ENCODE measurements around the gene ST6GALNAC3.

Gene ST6GALNAC3

GRCh38 chr1:76144247-76144646, 69.7 kb downstream of the ST6GALNAC3 start:
- no peaks in the 10 kb centered on the region for H3F3A ChIP-seq (ENCODE audit: low read depth)
- H3K27me3 ChIP-seq (ENCODE audit: insufficient read depth, low read length, poor library complexity, severe bottlenecking) = no peaks in the 10 kb centered on the region
- no peaks in the 10 kb centered on the region for H4K20me1 ChIP-seq (ENCODE audit: insufficient read depth, low read length, poor library complexity, severe bottlenecking)
- no peak overlapping the region for H3K9ac ChIP-seq (ENCODE audit: low read depth, low read length, poor library complexity, severe bottlenecking)
- H3K4me1 ChIP-seq (ENCODE audit: insufficient read depth, low read length, poor library complexity, severe bottlenecking) = no peaks in the 10 kb centered on the region
- H2AFZ ChIP-seq (ENCODE audit: low read length) = no peak overlapping the region
- no peak overlapping the region for H3K4me2 ChIP-seq (ENCODE audit: low read depth, low read length, poor library complexity, severe bottlenecking)
- no peaks in the 10 kb centered on the region for H3K9me3 ChIP-seq (ENCODE audit: insufficient read depth, low read depth, low read length)
- no peak overlapping the region for H3K4me3 ChIP-seq (ENCODE audit: low read length, poor library complexity, severe bottlenecking)
- no peak for TF ChIP-seq EZH2phosphoT487 (IDR thresholded peaks at IDR 0.05; ENCODE audit: borderline replicate concordance)
- TF ChIP-seq, protein P1, sequence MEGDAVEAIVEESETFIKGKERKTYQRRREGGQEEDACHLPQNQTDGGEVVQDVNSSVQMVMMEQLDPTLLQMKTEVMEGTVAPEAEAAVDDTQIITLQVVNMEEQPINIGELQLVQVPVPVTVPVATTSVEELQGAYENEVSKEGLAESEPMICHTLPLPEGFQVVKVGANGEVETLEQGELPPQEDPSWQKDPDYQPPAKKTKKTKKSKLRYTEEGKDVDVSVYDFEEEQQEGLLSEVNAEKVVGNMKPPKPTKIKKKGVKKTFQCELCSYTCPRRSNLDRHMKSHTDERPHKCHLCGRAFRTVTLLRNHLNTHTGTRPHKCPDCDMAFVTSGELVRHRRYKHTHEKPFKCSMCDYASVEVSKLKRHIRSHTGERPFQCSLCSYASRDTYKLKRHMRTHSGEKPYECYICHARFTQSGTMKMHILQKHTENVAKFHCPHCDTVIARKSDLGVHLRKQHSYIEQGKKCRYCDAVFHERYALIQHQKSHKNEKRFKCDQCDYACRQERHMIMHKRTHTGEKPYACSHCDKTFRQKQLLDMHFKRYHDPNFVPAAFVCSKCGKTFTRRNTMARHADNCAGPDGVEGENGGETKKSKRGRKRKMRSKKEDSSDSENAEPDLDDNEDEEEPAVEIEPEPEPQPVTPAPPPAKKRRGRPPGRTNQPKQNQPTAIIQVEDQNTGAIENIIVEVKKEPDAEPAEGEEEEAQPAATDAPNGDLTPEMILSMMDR (conservative IDR thresholded peaks at IDR 0.05; ENCODE audit: low read length) = no peak
- no peaks in the 10 kb centered on the region for H3K79me2 ChIP-seq (ENCODE audit: insufficient read depth, low read length)
- H3K36me3 ChIP-seq (ENCODE audit: insufficient read depth, low read length) = no peaks in the 10 kb centered on the region
- H3K9me2 ChIP-seq (replicated peaks; ENCODE audit: low read depth, low read length) = no peaks in the 10 kb centered on the region

- H3K9me3 ChIP-seq (ENCODE audit: insufficient read depth, low read depth, low read length) = no peaks in the 10 kb centered on the region
- no peaks in the 10 kb centered on the region for H3F3A ChIP-seq (ENCODE audit: low read depth)
- no peak overlapping the region for H3K9ac ChIP-seq (ENCODE audit: low read depth, low read length, poor library complexity, severe bottlenecking)
- H3K36me3 ChIP-seq (ENCODE audit: insufficient read depth, low read length) = no peaks in the 10 kb centered on the region
- H3K79me2 ChIP-seq (ENCODE audit: insufficient read depth, low read length) = no peaks in the 10 kb centered on the region
- H2AFZ ChIP-seq (ENCODE audit: low read length) = no peak overlapping the region
- TF ChIP-seq EZH2phosphoT487 (IDR thresholded peaks at IDR 0.05; ENCODE audit: borderline replicate concordance) = no peak
- TF ChIP-seq, protein P1 (conservative IDR thresholded peaks at IDR 0.05; ENCODE audit: low read length) = no peak
- H3K4me3 ChIP-seq (ENCODE audit: low read length, poor library complexity, severe bottlenecking) = no peak overlapping the region
- H3K4me2 ChIP-seq (ENCODE audit: low read depth, low read length, poor library complexity, severe bottlenecking) = no peak overlapping the region
- no peaks in the 10 kb centered on the region for H3K9me2 ChIP-seq (replicated peaks; ENCODE audit: low read depth, low read length)
- no peaks in the 10 kb centered on the region for H4K20me1 ChIP-seq (ENCODE audit: insufficient read depth, low read length, poor library complexity, severe bottlenecking)
- no peaks in the 10 kb centered on the region for H3K27me3 ChIP-seq (ENCODE audit: insufficient read depth, low read length, poor library complexity, severe bottlenecking)
- H3K4me1 ChIP-seq (ENCODE audit: insufficient read depth, low read length, poor library complexity, severe bottlenecking) = no peaks in the 10 kb centered on the region
Measured at GRCh38 chr1:76145332-76145731, 70.8 kb downstream of the ST6GALNAC3 start.

GRCh38 chr1:76146184-76146583, 71.6 kb downstream of the ST6GALNAC3 start:
- Histone ChIP-seq H3K4me3 (ENCODE audit: low read length, poor library complexity, severe bottlenecking) (no peak overlapping the region), H3K36me3 (ENCODE audit: insufficient read depth, low read length) (no peaks in the 10 kb centered on the region), H3K79me2 (ENCODE audit: insufficient read depth, low read length) (no peaks in the 10 kb centered on the region), H3K9me3 (ENCODE audit: insufficient read depth, low read depth, low read length) (no peaks in the 10 kb centered on the region), H3K4me1 (ENCODE audit: insufficient read depth, low read length, poor library complexity, severe bottlenecking) (no peaks in the 10 kb centered on the region), H2AFZ (ENCODE audit: low read length) (no peak overlapping the region), H3K27me3 (ENCODE audit: insufficient read depth, low read length, poor library complexity, severe bottlenecking) (no peaks in the 10 kb centered on the region), H3K4me2 (ENCODE audit: low read depth, low read length, poor library complexity, severe bottlenecking) (no peak overlapping the region), H3K9me2 (replicated peaks; ENCODE audit: low read depth, low read length) (no peaks in the 10 kb centered on the region), H4K20me1 (ENCODE audit: insufficient read depth, low read length, poor library complexity, severe bottlenecking) (no peaks in the 10 kb centered on the region), H3K9ac (ENCODE audit: low read depth, low read length, poor library complexity, severe bottlenecking) (no peak overlapping the region), H3F3A (ENCODE audit: low read depth) (no peaks in the 10 kb centered on the region)
- no peak for TF ChIP-seq EZH2phosphoT487 (IDR thresholded peaks at IDR 0.05; ENCODE audit: borderline replicate concordance)
- TF ChIP-seq, protein P1 (conservative IDR thresholded peaks at IDR 0.05; ENCODE audit: low read length) = no peak

All from Loucy (cell line).